ENCODE data around the gene COL16A1. TPM values are rescaled to one million over a fixed set of nuclear protein-coding genes. Genes with fewer than 3 reads are reported as not detected.
A peak's percentile ranks its signal among the peaks of the same experiment; 100 is the strongest.

COL16A1 gene
- total RNA-seq, 1 experiment from 2014 or later, result 6.2 TPM

DNA sequence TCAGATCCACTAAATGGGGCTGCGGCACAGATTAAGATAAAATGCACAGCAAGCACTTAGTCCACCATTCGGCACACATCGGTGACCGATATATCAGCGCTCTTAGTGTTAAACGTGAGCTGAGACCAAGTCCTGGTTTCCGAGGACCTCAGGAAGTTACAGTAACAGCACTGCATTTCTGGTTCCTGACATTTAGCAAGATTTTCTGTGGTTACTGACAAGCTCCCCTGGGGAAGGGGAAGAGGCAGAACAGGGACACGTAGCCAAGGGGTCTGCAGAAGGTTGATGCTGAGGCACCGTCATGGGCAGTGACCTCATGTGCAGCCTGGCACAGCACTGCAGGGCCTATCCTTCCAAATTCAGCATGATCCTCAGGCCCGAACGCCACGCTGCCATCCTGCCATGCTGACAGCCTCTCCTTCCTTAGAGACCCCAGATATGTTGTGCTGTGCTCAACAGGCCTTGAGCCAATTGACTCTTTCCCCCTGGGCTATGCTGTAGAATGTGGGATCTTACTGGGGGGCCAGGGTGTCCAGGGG is 45.8 kb downstream of the COL16A1 start:
- no peak overlapping the region for H3K4ac ChIP-seq (ENCODE audit: low read depth, low read length)
- no peaks in the 10 kb centered on the region for H3K9me3 ChIP-seq (ENCODE audit: control insufficient read depth, low read depth, low read length)
- H3K18ac ChIP-seq (ENCODE audit: insufficient read length, low read depth, low read length), result no peak overlapping the region
- no peak overlapping the region for H2BK20ac ChIP-seq (ENCODE audit: low read depth, low read length, poor library complexity, severe bottlenecking)
- Mint-ChIP-seq H3K4me3 (no peak overlapping the region), H3K4me1 (peaks cover 0 to 1% of the 10 kb centered on the region in 2 experiments; a peak in 1 of 4 replicates), H3K27me3 (ENCODE audit: low read depth) (peaks cover 3% of the 10 kb centered on the region), H3K36me3 (ENCODE audit: insufficient read depth in 1 of 3, low read depth in 3 of 3) (no peaks in the 10 kb centered on the region; a peak in 1 of 7 replicates), H3K27ac (peak overlapping the region in 1 of 3 experiments; percentile 83; a peak in 1 of 7 replicates), H3K9me3 (no peaks in the 10 kb centered on the region)
- H4K8ac ChIP-seq (replicated peaks; ENCODE audit: insufficient read length, low read depth, low read length), result no peak overlapping the region
- no peak overlapping the region for H3K14ac ChIP-seq (ENCODE audit: insufficient read depth, low read length)
- H3K4me2 ChIP-seq (ENCODE audit: insufficient read depth, insufficient read length, low read length), result no peak overlapping the region
- no CpG with 5 or more reads among the region's 12 CpGs for WGBS (ENCODE audit: extremely low coverage, insufficient read length, low lambda C conversion rate)
- H2BK12ac ChIP-seq (ENCODE audit: insufficient read length, low read depth, low read length), result no peak overlapping the region
- no peak overlapping the region for H3K56ac ChIP-seq (ENCODE audit: insufficient read length, low read depth, low read length)
- TF ChIP-seq, protein P1, sequence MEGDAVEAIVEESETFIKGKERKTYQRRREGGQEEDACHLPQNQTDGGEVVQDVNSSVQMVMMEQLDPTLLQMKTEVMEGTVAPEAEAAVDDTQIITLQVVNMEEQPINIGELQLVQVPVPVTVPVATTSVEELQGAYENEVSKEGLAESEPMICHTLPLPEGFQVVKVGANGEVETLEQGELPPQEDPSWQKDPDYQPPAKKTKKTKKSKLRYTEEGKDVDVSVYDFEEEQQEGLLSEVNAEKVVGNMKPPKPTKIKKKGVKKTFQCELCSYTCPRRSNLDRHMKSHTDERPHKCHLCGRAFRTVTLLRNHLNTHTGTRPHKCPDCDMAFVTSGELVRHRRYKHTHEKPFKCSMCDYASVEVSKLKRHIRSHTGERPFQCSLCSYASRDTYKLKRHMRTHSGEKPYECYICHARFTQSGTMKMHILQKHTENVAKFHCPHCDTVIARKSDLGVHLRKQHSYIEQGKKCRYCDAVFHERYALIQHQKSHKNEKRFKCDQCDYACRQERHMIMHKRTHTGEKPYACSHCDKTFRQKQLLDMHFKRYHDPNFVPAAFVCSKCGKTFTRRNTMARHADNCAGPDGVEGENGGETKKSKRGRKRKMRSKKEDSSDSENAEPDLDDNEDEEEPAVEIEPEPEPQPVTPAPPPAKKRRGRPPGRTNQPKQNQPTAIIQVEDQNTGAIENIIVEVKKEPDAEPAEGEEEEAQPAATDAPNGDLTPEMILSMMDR (conservative IDR thresholded peaks at IDR 0.05), result no peak
- H4K91ac ChIP-seq (ENCODE audit: insufficient read length, low read depth, low read length), result no peak overlapping the region
- no peaks in the 10 kb centered on the region for H3K79me1 ChIP-seq (ENCODE audit: insufficient read depth, low read depth, low read length, poor library complexity, severe bottlenecking)
- H3T11ph ChIP-seq (ENCODE audit: low read length), result no peak overlapping the region
- no peak overlapping the region for H2AK5ac ChIP-seq (ENCODE audit: insufficient read length, low read length)
- no peak overlapping the region for H2BK5ac ChIP-seq (ENCODE audit: insufficient read length, low read length)
- H3K23me2 ChIP-seq (ENCODE audit: insufficient read length, low read depth, low read length, poor library complexity, severe bottlenecking), result no peaks in the 10 kb centered on the region
- no peak overlapping the region for H3K23ac ChIP-seq (ENCODE audit: insufficient read length, low read depth, low read length)
- H4K5ac ChIP-seq (ENCODE audit: insufficient read length, low read depth, low read length), result no peak overlapping the region
- H4K20me1 ChIP-seq (ENCODE audit: control insufficient read depth, insufficient read depth, insufficient read length), result no peaks in the 10 kb centered on the region
- no peak overlapping the region for H3K9ac ChIP-seq (ENCODE audit: extremely low read depth, insufficient read length, low read length)
- H2BK120ac ChIP-seq (ENCODE audit: low read depth, low read length, poor library complexity, severe bottlenecking), result no peak overlapping the region
- H3K4me1 ChIP-seq (ENCODE audit: insufficient read depth, low read length), result no peaks in the 10 kb centered on the region
- no peak overlapping the region for H2BK15ac ChIP-seq (ENCODE audit: low read depth, low read length)
- H3K27ac ChIP-seq (ENCODE audit: insufficient read length, low read depth, low read length), result no peak overlapping the region
- DNase-seq, result no peak
- no peaks in the 10 kb centered on the region for H3K79me2 ChIP-seq (ENCODE audit: insufficient read depth, low read length)
- H2AFZ ChIP-seq (ENCODE audit: low read length), result no peak overlapping the region
- H3K27me3 ChIP-seq (ENCODE audit: insufficient read depth, low read length), result no peaks in the 10 kb centered on the region

Data from H9 (cell line).